GM21526 (cell line): ENCODE data around the gene AKAP6.
"Not testable (repeated sequence)": the region's sequence is repeated elsewhere in the genome, so short reads cannot be mapped to it uniquely, and the experiment has no call there.

Source experiments
- ATAC-seq: cut with Tn5 transposase; IDR thresholded peaks from one replicate; pipeline ENCODE4 v1.9.1; 2021; ENCODE audit warnings: moderate library complexity; ENCODE audit not compliant: unreplicated experiment, low FRiP score

AKAP6 gene

GRCh38 chr14:32370714-32371113 lies 41.6 kb downstream of the AKAP6 start:
- no peak for ATAC-seq

GRCh38 chr14:32372154-32372553 lies 43.1 kb downstream of the AKAP6 start:
- ATAC-seq: no peak

- not testable (repeated sequence) for ATAC-seq
Measured at GRCh38 chr14:32373174-32373573, 44.1 kb downstream of the AKAP6 start.

DNA sequence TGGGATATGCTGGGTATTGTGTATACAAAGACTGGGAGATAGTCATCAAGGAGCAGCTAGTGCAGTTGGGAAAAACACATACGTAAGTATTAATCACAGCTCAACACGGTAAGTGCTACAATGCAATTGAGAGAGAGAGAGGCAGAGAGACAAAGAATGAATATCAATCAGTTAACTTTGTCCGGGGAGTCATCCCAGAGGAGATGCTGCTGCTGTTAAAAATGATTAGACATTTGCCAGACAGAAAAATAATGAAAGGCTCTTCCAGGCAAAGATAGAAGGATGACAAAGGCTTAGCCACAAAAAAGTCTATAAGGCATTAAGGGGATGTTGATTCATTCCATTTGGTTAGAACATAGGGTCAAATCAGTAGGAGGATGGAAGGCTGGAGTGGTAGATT lies 45.1 kb downstream of the AKAP6 start:
- ATAC-seq: no peak

- ATAC-seq: no peak
Measured at GRCh38 chr14:32375663-32376062, 46.6 kb downstream of the AKAP6 start.

GRCh38 chr14:32377046-32377646 lies 48.0 kb downstream of the AKAP6 start:
- no peak for ATAC-seq

DNA sequence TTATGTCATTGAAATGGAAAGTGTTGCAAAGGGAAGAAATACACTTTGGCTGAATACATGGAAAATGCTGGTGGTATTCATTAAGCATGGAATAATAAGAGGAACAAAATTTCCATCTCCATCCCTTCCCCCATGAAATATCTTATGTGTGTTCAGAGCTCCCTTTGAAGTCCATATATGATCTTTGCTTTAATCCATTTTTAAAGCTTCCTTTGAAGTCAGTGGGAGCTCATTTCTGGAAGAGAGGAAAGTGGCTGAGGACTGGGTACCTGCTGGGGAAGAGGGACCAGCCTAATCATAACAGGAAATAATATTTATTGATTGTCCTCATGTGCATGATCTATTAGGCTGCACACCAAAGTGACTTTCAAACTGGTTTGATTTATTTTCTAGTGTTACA lies 49.2 kb downstream of the AKAP6 start:
- no peak for ATAC-seq

DNA sequence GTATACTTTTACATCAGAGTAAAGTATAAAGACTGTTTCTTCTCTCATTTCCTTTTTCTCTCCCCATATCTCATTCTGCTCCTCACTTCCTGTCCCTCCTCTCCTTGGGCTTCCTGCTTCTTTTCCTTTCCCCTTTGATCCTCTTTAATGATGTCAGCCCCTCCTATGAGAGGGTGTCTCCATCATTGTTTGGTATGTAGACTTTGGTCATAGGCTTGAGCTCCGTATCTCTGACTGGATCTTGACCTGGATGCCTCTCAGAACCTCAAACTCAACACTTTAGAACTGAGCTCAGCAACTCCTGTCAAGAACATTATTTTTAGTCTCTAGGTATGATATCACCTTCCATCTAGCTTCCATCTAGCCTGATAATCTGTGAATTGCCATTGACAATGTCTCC lies 50.3 kb downstream of the AKAP6 start:
- no peak for ATAC-seq

DNA sequence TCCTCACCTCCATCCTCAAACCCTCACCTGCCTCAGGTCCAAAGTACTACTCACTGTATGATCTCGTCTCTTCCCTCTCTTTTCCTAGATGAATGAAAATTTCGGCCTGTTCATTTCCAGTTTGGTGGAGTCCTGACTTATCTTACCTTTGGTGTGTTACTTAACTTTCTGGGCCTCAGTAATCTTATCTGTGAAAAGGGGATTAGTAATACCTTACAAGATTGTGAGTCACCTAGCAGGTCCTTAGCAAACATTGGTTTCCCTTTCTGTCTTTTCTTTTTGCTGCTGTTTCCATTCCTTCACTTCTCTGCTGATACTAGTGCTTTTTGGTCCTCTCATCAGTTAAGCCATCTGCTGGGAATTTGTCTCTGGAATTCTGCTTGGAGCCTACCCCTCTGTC lies 52.8 kb downstream of the AKAP6 start:
- ATAC-seq: no peak

GRCh38 chr14:32382704-32383103 lies 53.6 kb downstream of the AKAP6 start:
- no peak for ATAC-seq

DNA sequence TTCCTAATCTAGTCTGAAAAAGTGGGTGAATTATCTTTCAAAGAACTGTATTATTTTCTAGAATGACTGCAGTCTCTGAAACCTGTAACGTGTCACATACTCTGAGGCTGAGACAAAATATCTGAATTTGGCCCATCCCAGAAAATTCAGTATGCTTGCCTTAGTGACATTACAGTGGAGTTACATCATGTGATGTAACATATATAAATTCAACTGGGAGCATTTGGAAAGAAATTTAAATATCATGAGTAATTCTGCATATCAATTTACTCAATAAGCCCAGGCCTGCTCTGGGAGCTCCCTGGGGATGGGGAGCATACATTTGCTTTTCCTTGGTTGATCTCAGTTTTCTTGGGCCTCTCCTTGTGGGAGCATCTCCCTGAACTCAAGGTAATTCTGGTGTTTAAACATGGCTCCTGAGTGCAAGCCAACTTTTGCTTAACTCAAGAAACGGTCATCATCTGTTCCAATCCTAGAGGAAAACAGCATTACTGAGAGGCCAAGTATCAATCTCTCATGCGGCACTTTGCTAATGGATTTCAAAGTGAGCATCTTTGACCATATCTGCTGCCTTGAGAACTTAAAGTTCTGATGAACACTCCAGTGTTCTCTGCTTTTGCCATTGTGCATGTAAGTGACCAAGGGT lies 54.4 kb downstream of the AKAP6 start:
- ATAC-seq: no peak

- no peak for ATAC-seq
Measured at GRCh38 chr14:32384464-32384863, 55.4 kb downstream of the AKAP6 start.

DNA sequence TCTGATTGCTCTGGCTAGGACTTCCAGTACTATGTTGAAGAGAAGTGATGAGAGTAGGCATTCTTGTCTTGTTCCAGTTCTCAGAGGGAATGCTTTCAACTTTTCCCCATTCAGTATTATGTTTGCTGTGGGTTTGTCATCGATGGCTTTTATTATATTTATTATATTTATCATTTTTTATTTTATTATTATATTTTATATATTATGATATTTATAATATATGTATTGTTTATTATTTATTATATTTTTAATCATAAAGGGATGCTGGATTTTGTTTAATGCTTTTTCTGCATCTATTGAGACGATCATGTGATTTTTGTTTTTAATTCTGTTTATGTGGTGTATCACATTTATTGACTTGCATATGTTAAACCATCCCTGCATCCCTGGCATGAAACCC lies 58.2 kb downstream of the AKAP6 start:
- not testable (repeated sequence) for ATAC-seq

GRCh38 chr14:32393119-32393518 lies 64.0 kb downstream of the AKAP6 start:
- no peak for ATAC-seq

GRCh38 chr14:32394038-32394437 lies 64.9 kb downstream of the AKAP6 start:
- no peak for ATAC-seq

DNA sequence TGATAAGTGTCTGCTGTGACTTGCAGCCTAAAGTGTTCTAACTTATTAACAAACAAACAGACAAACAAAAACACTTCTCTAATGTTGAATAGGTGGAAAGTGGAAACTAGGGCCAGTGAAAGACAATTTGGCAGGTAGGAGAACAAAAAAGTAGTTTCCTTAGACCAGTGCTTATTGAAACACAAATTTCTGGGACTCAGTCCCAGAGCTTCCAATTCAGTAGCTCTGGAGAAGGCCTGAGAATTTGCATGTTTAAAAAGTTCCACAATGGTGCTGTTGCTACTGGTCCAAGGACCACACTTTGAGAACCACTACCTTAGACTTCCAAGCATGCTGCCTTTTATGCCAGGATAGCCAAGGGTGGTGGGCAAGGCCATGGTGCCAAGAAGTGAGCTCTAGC lies 67.8 kb downstream of the AKAP6 start:
- ATAC-seq: no peak

DNA sequence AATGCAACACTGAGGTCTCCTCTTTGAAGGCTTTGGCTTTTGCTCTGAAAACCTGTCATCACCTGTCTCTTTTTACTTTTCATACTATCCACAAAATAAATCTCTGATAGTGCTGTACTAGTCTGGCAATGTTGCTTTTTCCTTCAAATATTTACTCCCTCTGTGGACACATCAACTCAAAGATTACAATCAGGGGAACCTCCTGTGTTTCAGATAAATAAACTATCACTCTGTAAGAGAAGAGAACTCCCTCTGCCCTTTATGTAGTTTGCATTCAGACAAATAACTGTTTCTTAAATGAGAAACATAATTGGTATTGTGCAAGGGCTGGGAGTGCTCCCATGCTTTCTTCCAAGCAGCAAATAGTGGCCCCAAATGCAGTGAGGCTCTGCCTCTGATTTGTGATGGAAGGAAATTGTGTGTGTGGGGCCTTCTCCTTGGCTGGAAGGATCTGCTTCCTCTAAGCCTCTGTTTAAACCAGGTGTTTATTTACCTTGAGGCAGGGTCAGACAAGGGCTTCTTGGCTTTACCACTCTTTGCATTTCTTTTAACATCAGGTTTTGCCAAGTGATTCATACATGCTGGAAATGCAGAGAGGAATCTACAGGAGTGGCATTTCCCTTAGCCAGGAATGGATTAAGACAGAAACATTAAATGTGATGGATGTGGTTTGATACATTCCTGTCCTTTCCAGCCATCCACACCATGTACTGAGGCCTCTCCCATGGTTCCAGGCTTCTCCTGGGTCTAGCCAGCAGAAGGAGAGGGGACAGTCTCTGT lies 69.0 kb downstream of the AKAP6 start:
- ATAC-seq: no peak

DNA sequence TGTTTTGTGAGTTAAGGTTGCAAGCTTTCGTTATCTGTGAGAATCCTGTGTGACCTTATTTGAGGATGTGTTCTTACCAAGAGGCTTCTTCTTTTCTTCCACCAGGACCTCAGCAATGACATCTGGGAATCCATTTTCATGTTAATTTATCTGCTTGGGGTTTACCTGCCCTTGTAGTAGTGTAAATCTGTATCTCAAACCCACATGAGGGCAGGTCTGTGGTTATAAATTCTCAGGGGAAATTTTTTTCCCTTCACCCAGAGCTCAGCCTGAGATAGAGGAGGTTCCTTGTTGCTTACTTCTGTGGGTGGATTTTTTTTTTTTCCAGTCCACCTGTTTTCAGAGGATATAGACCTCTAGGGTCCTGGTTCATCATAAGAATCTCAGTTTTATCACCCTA lies 70.8 kb downstream of the AKAP6 start:
- ATAC-seq: no peak

DNA sequence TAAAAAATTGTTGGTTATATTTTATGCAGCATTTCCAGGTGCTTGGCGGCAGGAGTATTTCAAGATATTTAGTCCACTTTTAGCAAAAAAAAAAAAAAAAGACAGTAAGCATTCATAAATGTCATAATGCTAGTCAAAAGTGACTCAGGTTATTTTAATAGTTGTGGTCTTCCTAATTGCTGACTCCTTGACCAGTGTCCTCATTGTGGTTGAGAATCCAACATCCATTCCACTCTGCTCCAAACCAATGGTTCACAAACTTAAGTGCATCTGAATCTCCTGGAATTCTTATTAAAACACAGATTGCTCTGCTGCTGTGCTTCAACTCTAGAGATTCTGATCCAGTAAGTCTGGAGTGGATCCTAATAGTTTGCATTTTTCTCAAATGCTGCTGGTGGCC lies 71.4 kb downstream of the AKAP6 start:
- ATAC-seq: no peak

- ATAC-seq: no peak
Measured at GRCh38 chr14:32403021-32403420, 73.9 kb downstream of the AKAP6 start.

GRCh38 chr14:32403688-32404087 lies 74.6 kb downstream of the AKAP6 start:
- ATAC-seq: no peak
